Measurements from ENCODE around the gene OAT. TPM values are rescaled to one million over a fixed set of nuclear protein-coding genes. Genes with fewer than 3 reads are reported as not detected.
A peak's percentile ranks its signal among the peaks of the same experiment; 100 is the strongest.

The OAT gene
- total RNA-seq, 4 donors from 2014 or later: 63.5 to 98.1 (median 92.1) TPM

GRCh38 chr10:124357561-124357885 is 61.2 kb downstream of the OAT start:
- no peak for TF ChIP-seq POLR2A (IDR thresholded peaks at IDR 0.05)
- H3K4me3 ChIP-seq (ENCODE audit: low read depth, poor library complexity, severe bottlenecking): no peak overlapping the region
- intact Hi-C loops (cut with DNase I; ENCODE audit: low total_unique reads): no loop called here
- no peak for DNase-seq (ENCODE audit: low spot score in 2 of 2)
- WGBS, 2 donors: 41 to 62% methylated on average over 8 to 9 of the region's 9 CpGs

GRCh38 chr10:124356701-124357560 is 61.8 kb downstream of the OAT start:
- H3K4me3 ChIP-seq (ENCODE audit: low read depth, poor library complexity, severe bottlenecking): no peak overlapping the region
- intact Hi-C loops (cut with DNase I; ENCODE audit: low total_unique reads): no loop called here
- TF ChIP-seq CTCF (IDR thresholded peaks at IDR 0.05) (no peak), POLR2A (IDR thresholded peaks at IDR 0.05) (no peak)
- DNase-seq (ENCODE audit: low spot score in 2 of 2): peak in 1 of 2 donors; percentile 68
- 56 to 64% methylated on average over 13 of the region's 13 CpGs for WGBS, 2 donors

- 17% methylated on average over 27 to 29 of the region's 29 CpGs for WGBS, 2 donors
- peak in 1 of 2 donors; percentile 91 for DNase-seq (ENCODE audit: low spot score in 2 of 2)
Measured at GRCh38 chr10:124354411-124355382, 64.0 kb downstream of the OAT start.

GRCh38 chr10:124353896-124354295 is 64.8 kb downstream of the OAT start:
- TF ChIP-seq CTCF (IDR thresholded peaks at IDR 0.05): no peak
- TF ChIP-seq POLR2A (IDR thresholded peaks at IDR 0.05): no peak
- intact Hi-C loops (cut with DNase I; ENCODE audit: low total_unique reads): no loop called here
- WGBS, 2 donors: 84 to 86% methylated on average over 11 of the region's 11 CpGs
- no peak overlapping the region for H3K4me3 ChIP-seq (ENCODE audit: low read depth, poor library complexity, severe bottlenecking)
- DNase-seq (ENCODE audit: low spot score in 2 of 2): peak in 1 of 2 donors; percentile 74

More at GRCh38 chr10:124354411-124355382, 64.0 kb downstream of the OAT start:
- intact Hi-C loops (cut with DNase I; ENCODE audit: low total_unique reads): no loop called here
- no peak overlapping the region for H3K4me3 ChIP-seq (ENCODE audit: low read depth, poor library complexity, severe bottlenecking)
- TF ChIP-seq CTCF (IDR thresholded peaks at IDR 0.05) (no peak), POLR2A (IDR thresholded peaks at IDR 0.05) (no peak)

- DNase-seq (ENCODE audit: low spot score in 2 of 2): peak in 1 of 2 donors; percentile 68
- intact Hi-C loops (cut with DNase I; ENCODE audit: low total_unique reads): no loop called here
- WGBS, 2 donors: 86 to 92% methylated on average over 14 to 15 of the region's 15 CpGs
- H3K4me3 ChIP-seq (ENCODE audit: low read depth, poor library complexity, severe bottlenecking): no peak overlapping the region
- TF ChIP-seq POLR2A (IDR thresholded peaks at IDR 0.05) (no peak), CTCF (IDR thresholded peaks at IDR 0.05) (no peak)
Measured at GRCh38 chr10:124353091-124353815, 65.5 kb downstream of the OAT start.
